Naive B cell (primary cell): ENCODE data around the gene GALR1. TPM values are rescaled to one million over a fixed set of nuclear protein-coding genes. Genes with fewer than 3 reads are reported as not detected.
"Not testable (repeated sequence)": the region's sequence is repeated elsewhere in the genome, so short reads cannot be mapped to it uniquely, and the experiment has no call there.

Source experiments
- ATAC-seq, 2 donors: fragments of 150-1000 bp; cut with Tn5 transposase; 2 replicates each; pipeline ENCODE4 v1.10.0; 2021; ENCODE audit warnings: low read depth in 2 of 2, mild to moderate bottlenecking in 2 of 2, moderate library complexity in 2 of 2
- DNase-seq: peaks from one replicate; pipeline ENCODE4 v3.0.0; 2022
- H3K27ac Mint-ChIP-seq, 6 donors: one replicate each; pipeline ENCODE4 v1.8.0; 2020 to 2022; ENCODE audit warnings: mild to moderate bottlenecking in 6 of 6, mixed read lengths in 6 of 6, moderate library complexity in 5 of 6, inconsistent platforms in 2 of 6
- H3K27me3 Mint-ChIP-seq, 3 donors: one replicate each; pipeline ENCODE4 v1.8.0; 2021 to 2022; ENCODE audit warnings: mixed read lengths in 3 of 3, mild to moderate bottlenecking in 1 of 3
- H3K36me3 Mint-ChIP-seq, 2 donors: one replicate each; pipeline ENCODE4 v1.8.0; 2020 to 2022; ENCODE audit warnings: mixed read lengths in 2 of 2, inconsistent platforms in 1 of 2, mild to moderate bottlenecking in 1 of 2
- H3K4me1 Mint-ChIP-seq, 3 donors: one replicate each; pipeline ENCODE4 v1.8.0; 2020 to 2022; ENCODE audit warnings: mixed read lengths in 3 of 3, inconsistent platforms in 1 of 3, mild to moderate bottlenecking in 1 of 3, moderate library complexity in 1 of 3
- H3K4me3 Mint-ChIP-seq, 8 donors: one replicate each; pipeline ENCODE4 v1.8.0; 2020 to 2022; ENCODE audit warnings: mild to moderate bottlenecking in 8 of 8, mixed read lengths in 8 of 8, moderate library complexity in 8 of 8, inconsistent platforms in 2 of 8
- H3K9me3 Mint-ChIP-seq, 7 donors: one replicate each; pipeline ENCODE4 v1.8.0; 2020 to 2022; ENCODE audit warnings: mixed read lengths in 7 of 7, mild to moderate bottlenecking in 5 of 7, inconsistent platforms in 2 of 7, moderate library complexity in 1 of 7
- polyA plus RNA-seq, 6 donors: library from polyadenylated mRNA; unstranded; fragments of 300-500 nt; fragmentation: Illumina TruSeq; gene quantifications; one replicate each; pipeline ENCODE4 v1.2.3, GENCODE V29; 2021; ENCODE audit warnings: low read depth in 6 of 6

GALR1 gene
- polyA plus RNA-seq, 6 donors from 2014 or later: not detected

DNA sequence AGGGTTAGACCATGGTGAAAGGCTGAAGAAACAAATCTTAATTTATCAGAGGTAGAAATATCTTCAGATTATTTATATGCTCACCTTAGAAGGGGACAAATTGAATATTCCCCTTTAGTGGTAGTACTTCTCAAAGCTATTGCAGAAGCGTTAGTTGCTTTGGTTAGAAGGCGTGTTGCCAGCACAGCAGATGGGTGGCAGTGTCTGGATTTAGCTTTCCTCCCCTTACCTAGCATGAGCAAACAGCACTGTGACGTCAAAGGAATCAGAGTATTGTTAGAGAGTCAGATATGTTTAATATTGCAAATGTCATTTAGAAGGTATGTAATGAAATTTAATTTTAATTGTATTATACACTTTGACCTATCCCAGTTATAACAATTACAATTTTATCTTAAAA is 27.2 kb upstream of the GALR1 start:
- no peak overlapping the region for H3K27ac Mint-ChIP-seq
- no peak for DNase-seq
- ATAC-seq: no peak
- peaks cover 6 to 26% (median 19%) of the 10 kb centered on the region in 3 donors for H3K27me3 Mint-ChIP-seq
- no peak overlapping the region for H3K4me3 Mint-ChIP-seq
- no peaks in the 10 kb centered on the region for H3K36me3 Mint-ChIP-seq
- peaks cover 0 to 8% (median 2%) of the 10 kb centered on the region in 7 donors for H3K9me3 Mint-ChIP-seq
- no peaks in the 10 kb centered on the region for H3K4me1 Mint-ChIP-seq

DNA sequence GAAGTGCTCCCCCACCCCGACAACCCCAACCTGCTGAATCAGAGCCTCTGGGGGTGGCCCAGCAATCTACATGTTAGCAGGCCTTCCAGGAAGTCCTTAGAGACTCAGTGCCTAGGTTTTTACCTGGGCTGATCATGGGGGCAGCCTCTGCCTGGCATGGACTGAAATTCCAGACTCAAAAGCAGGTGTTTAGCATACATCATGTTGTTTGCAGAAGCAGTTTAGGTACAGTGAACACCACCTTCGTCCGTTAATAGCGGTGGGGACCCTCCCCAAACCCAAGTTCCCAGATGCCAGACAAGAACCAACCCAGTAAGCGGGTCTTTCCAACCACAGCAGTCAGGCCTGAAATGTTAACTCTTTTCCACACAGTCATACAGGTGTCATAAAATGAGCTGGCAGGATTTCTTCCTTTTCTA is 26.4 kb upstream of the GALR1 start:
- no peak overlapping the region for H3K4me3 Mint-ChIP-seq
- DNase-seq (no peak), ATAC-seq (no peak)
- peaks cover 14 to 32% (median 27%) of the 10 kb centered on the region in 3 donors for H3K27me3 Mint-ChIP-seq
- H3K27ac Mint-ChIP-seq: no peak overlapping the region
- H3K36me3 Mint-ChIP-seq: no peaks in the 10 kb centered on the region
- peaks cover 0 to 8% (median 2%) of the 10 kb centered on the region in 7 donors for H3K9me3 Mint-ChIP-seq
- H3K4me1 Mint-ChIP-seq: no peaks in the 10 kb centered on the region

DNA sequence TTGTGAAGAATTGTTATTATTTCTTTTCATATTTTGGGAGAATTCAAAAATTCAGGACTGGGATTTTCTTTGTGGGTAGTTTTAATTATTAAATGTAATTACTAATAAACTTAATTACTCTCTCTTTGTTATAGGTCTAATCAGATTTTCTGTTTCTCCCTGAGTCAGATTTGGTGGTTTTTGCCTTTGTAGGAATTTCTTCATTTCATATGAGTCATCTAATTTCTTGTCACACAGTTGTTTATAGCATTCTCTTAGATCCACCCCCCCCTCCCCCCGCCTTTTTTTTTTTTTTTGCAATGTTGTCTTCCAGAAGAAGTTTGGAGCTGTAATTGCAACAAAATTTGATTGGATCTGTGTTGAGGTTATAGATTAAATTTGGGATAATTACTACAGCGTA is 26.0 kb upstream of the GALR1 start:
- no peaks in the 10 kb centered on the region for H3K36me3 Mint-ChIP-seq
- peaks cover 15 to 32% (median 28%) of the 10 kb centered on the region in 3 donors for H3K27me3 Mint-ChIP-seq
- no peak for ATAC-seq
- no peak overlapping the region for H3K27ac Mint-ChIP-seq
- H3K4me1 Mint-ChIP-seq: no peaks in the 10 kb centered on the region
- H3K4me3 Mint-ChIP-seq: no peak overlapping the region
- H3K9me3 Mint-ChIP-seq: peaks cover 0 to 8% (median 2%) of the 10 kb centered on the region in 7 donors
- no peak for DNase-seq

DNA sequence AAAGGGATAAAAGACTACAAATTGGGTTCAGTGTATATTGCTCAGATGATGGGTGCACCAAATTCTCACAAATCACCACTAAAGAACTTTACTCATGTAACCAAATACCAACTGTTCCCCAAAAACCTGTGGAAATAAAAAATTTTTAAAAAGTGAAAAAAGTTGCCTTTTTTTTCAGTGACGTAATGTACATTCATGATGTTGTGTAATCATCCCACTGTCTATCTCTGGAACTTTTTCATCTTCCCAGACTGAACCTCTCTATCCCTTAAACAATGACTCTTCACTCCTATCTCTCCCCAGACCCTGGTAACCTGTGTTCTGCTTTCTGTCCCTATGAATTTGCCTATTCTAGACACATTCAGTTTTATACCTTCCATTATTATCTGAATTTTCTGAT is 19.0 kb upstream of the GALR1 start:
- H3K4me1 Mint-ChIP-seq: no peaks in the 10 kb centered on the region
- no peak for DNase-seq
- no peak overlapping the region for H3K27ac Mint-ChIP-seq
- ATAC-seq: no peak
- peaks cover 0 to 13% (median 4%) of the 10 kb centered on the region in 7 donors for H3K9me3 Mint-ChIP-seq
- no peaks in the 10 kb centered on the region for H3K36me3 Mint-ChIP-seq
- H3K27me3 Mint-ChIP-seq: peaks cover 37 to 68% (median 48%) of the 10 kb centered on the region in 3 donors
- peak overlapping the region in 1 of 8 donors; percentile 49 for H3K4me3 Mint-ChIP-seq

DNA sequence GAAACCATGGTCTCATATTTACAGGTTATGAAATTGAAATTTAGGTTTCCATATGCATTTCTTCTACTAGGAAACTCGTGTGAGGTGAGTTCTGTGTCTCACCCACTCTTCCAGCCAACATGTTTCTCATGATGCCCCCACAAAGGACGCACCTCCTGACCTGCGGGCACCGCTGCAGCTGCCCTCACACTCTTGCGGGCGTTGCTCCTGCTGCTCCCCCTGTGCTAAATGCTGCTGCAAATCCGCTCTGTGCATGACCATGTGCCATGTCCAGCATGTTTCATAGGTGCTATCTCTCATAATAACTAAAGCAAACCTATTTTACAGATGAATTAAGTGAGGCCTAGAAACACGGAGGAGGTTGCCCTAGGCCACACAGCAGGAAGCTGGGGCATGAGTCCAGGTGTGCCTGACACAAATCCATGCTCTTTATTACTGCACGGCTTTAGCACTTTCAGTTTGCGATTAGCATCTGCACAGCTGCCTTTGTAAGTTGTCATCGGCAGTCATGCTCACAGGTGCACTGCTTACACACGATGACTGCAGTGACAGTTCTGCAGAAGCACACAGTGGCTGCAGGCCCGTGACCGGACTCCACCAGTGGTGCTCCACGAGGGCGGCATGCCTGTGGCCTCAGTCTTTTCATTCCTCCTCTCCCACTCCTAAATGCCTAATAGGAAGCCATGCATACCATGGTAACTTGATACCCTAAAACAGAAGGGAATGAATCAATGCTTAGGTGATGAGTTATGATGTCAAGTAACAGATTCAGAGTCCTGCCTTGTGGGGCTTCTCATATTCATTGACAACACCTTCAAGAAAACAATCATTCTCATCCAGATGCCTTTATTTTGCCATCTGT is 14.9 kb upstream of the GALR1 start:
- DNase-seq: no peak
- no peak overlapping the region for H3K4me3 Mint-ChIP-seq
- H3K36me3 Mint-ChIP-seq: peaks cover 14% of the 10 kb centered on the region in 2 donors
- peaks cover 9 to 39% (median 20%) of the 10 kb centered on the region in 7 donors for H3K9me3 Mint-ChIP-seq
- ATAC-seq: no peak
- no peaks in the 10 kb centered on the region for H3K4me1 Mint-ChIP-seq
- H3K27me3 Mint-ChIP-seq: peaks cover 47 to 62% (median 48%) of the 10 kb centered on the region in 3 donors
- no peak overlapping the region for H3K27ac Mint-ChIP-seq

DNA sequence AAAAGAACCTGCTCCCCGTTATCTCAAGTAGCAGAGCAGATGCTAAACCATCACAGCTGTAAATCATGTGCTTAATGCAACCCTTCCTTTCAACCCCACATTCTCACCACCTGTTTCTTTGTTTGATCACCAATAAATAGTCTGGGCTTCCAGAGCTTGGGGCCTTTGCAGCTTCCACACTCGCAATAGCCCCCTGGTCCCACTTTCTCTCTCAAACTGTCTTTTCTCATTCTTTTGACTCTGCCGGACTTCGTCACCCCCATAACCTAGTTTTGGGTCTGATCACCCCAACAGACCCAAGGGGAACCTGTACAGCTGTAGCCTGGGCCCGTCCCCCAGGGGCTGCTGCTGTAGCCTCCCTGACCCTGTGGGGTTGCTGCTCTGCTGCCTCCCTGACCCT is 10.4 kb upstream of the GALR1 start:
- not testable (repeated sequence) for ATAC-seq, H3K27ac Mint-ChIP-seq, H3K4me3 Mint-ChIP-seq, H3K4me1 Mint-ChIP-seq, DNase-seq
- Mint-ChIP-seq H3K9me3 (peaks cover 6 to 51% (median 30%) of the 10 kb centered on the region in 7 donors), H3K36me3 (peaks cover 14 to 16% of the 10 kb centered on the region in 2 donors), H3K27me3 (peaks cover 33 to 39% (median 37%) of the 10 kb centered on the region in 3 donors)

DNA sequence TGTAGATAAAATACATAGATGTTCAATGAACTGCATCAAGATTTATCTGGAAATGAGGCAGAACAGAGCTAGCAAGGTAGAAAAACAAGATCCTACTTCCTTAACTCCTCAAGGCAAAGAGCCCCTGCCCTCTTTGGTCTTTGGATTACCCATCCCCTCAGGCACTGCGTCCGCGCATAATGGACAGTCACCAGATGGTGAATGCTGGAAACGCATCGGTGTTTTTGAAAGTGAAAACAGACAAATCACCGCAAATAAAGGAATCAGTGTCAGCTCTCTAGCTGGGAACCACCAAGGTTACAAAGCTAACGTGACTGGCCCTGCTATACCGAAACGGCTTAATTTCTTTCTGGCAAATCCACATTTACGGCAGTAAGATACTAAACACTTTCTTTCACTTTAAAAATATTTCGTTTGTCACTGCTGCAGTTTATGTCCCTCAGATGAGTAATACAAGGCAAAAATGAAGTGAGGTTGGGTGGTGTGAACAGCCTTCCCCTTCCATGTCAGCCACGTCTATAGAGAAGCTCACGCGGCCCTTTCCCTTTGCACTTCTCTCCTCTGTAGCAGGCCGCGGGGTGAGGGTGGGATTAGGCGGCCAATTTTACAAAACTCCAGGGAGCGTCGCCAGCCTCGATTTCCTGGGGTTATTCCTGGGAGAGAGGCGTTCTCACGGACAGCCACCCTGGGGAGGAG is 627 bp upstream of the GALR1 start:
- peak overlapping the region in 1 of 6 donors; percentile 10 for H3K27ac Mint-ChIP-seq
- peaks cover 61 to 68% (median 66%) of the 10 kb centered on the region in 3 donors for H3K27me3 Mint-ChIP-seq
- DNase-seq: no peak
- peak overlapping the region in 7 of 8 donors; percentile 16 to 82 (median 38) for H3K4me3 Mint-ChIP-seq
- H3K4me1 Mint-ChIP-seq: peaks cover 7 to 11% (median 7%) of the 10 kb centered on the region in 3 donors
- H3K9me3 Mint-ChIP-seq: peaks cover 6 to 30% (median 12%) of the 10 kb centered on the region in 7 donors
- H3K36me3 Mint-ChIP-seq: peaks cover 21 to 25% of the 10 kb centered on the region in 2 donors
- ATAC-seq: no peak

DNA sequence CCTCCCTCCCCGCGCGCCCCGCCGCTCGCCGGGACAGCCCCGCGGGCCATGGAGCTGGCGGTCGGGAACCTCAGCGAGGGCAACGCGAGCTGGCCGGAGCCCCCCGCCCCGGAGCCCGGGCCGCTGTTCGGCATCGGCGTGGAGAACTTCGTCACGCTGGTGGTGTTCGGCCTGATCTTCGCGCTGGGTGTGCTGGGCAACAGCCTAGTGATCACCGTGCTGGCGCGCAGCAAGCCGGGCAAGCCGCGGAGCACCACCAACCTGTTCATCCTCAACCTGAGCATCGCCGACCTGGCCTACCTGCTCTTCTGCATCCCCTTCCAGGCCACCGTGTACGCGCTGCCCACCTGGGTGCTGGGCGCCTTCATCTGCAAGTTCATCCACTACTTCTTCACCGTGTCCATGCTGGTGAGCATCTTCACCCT is 865 bp downstream of the GALR1 start:
- H3K4me3 Mint-ChIP-seq: peak overlapping the region in 2 of 8 donors; percentile 12 to 21
- no peak for DNase-seq
- peaks cover 17 to 21% of the 10 kb centered on the region in 2 donors for H3K36me3 Mint-ChIP-seq
- peaks cover 7 to 11% (median 7%) of the 10 kb centered on the region in 3 donors for H3K4me1 Mint-ChIP-seq
- ATAC-seq: no peak
- H3K9me3 Mint-ChIP-seq: peaks cover 6 to 25% (median 12%) of the 10 kb centered on the region in 7 donors
- peaks cover 67 to 68% (median 67%) of the 10 kb centered on the region in 3 donors for H3K27me3 Mint-ChIP-seq
- H3K27ac Mint-ChIP-seq: no peak overlapping the region

DNA sequence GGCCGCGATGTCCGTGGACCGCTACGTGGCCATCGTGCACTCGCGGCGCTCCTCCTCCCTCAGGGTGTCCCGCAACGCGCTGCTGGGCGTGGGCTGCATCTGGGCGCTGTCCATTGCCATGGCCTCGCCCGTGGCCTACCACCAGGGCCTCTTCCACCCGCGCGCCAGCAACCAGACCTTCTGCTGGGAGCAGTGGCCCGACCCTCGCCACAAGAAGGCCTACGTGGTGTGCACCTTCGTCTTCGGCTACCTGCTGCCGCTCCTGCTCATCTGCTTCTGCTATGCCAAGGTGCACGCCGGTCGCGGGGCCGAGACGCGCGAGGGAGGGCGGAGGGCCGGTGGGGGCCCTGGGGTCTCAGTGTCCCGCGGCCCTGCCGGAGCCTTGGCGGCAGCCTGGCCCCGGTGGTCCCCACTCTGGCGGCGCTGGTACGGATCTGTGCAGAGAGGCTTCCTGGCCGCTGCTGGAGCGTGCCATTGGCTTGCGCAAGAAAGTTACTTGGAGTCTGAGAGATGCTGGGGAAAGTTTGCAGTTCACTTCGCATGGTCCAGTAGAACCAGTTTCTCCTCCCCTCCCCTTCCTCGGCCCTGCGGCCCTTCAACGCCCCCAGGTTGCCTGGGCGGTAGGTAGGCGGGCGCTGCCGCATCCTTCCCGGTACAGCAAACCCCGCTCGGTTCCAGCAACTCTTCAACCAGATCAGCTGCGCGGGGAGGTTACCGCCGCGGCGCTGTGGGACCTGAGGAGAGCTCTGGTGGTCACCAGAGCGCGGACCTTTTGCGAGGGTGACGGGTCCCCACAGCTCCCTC is 1.5 kb downstream of the GALR1 start:
- Mint-ChIP-seq H3K9me3 (peaks cover 6 to 24% (median 12%) of the 10 kb centered on the region in 7 donors), H3K4me1 (peaks cover 7 to 11% (median 7%) of the 10 kb centered on the region in 3 donors), H3K4me3 (peak overlapping the region in 2 of 8 donors; percentile 20 to 21), H3K36me3 (peaks cover 16 to 21% of the 10 kb centered on the region in 2 donors), H3K27me3 (peaks cover 67 to 68% (median 68%) of the 10 kb centered on the region in 3 donors), H3K27ac (no peak overlapping the region)
- no peak for ATAC-seq
- DNase-seq: no peak

DNA sequence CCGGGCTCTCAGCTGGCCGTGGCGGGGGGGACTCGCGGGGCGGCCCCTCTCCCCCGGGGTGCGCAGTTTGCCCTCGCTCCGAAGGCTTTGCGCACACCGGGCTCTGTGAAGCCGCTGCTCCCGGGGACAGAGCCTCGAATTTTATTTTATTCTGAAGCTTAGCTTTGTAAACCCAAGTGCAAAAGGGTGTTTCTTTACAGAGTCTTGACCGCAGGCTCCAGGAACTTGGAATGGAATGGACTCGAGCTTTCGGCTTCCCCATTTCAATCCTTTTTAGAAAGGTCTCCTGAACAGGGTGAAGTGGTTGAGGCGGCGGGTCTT is 2.0 kb downstream of the GALR1 start:
- peaks cover 6 to 24% (median 12%) of the 10 kb centered on the region in 7 donors for H3K9me3 Mint-ChIP-seq
- peaks cover 7 to 11% (median 7%) of the 10 kb centered on the region in 3 donors for H3K4me1 Mint-ChIP-seq
- ATAC-seq: no peak
- no peak overlapping the region for H3K27ac Mint-ChIP-seq
- peaks cover 67 to 69% (median 68%) of the 10 kb centered on the region in 3 donors for H3K27me3 Mint-ChIP-seq
- no peak for DNase-seq
- H3K4me3 Mint-ChIP-seq: no peak overlapping the region
- peaks cover 16 to 20% of the 10 kb centered on the region in 2 donors for H3K36me3 Mint-ChIP-seq

DNA sequence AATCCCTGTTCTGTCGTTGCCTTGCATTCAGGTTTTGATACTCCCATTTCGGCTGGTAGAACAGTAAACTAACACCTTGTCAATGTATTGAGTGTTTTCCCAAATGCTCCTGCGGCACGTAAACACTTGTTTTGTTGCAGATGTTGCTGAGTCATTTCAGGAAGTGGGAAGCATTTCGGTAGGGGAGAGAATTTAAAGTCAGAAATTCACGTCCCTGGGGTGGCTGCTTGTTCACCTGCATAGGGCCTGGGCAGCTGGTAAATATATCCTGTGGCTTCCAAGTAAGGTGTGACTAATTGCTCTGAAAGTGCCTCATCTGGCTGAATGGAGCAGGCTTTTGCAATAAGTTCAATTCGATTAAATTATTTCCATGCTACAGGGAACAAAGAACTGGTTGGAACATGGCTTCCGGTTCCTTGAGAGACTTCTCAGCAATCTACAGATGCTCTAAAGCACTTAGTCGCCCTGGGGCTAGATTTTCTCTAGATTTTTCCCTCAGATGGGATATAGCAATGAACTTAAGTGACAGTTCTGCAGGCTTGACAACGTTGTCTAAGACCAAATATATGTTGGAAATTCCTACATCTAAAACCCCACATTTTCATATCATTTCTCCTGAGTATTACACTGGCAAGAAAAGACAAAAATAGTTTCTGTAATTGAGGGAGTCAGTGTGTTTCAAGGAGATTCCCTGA is 5.2 kb downstream of the GALR1 start:
- H3K4me3 Mint-ChIP-seq: no peak overlapping the region
- no peak for ATAC-seq
- H3K4me1 Mint-ChIP-seq: peaks cover 0 to 5% (median 4%) of the 10 kb centered on the region in 3 donors
- peaks cover 0 to 15% (median 2%) of the 10 kb centered on the region in 7 donors for H3K9me3 Mint-ChIP-seq
- no peak for DNase-seq
- H3K27me3 Mint-ChIP-seq: peaks cover 41 to 54% (median 50%) of the 10 kb centered on the region in 3 donors
- no peak overlapping the region for H3K27ac Mint-ChIP-seq
- peaks cover 0 to 11% of the 10 kb centered on the region in 2 donors for H3K36me3 Mint-ChIP-seq

DNA sequence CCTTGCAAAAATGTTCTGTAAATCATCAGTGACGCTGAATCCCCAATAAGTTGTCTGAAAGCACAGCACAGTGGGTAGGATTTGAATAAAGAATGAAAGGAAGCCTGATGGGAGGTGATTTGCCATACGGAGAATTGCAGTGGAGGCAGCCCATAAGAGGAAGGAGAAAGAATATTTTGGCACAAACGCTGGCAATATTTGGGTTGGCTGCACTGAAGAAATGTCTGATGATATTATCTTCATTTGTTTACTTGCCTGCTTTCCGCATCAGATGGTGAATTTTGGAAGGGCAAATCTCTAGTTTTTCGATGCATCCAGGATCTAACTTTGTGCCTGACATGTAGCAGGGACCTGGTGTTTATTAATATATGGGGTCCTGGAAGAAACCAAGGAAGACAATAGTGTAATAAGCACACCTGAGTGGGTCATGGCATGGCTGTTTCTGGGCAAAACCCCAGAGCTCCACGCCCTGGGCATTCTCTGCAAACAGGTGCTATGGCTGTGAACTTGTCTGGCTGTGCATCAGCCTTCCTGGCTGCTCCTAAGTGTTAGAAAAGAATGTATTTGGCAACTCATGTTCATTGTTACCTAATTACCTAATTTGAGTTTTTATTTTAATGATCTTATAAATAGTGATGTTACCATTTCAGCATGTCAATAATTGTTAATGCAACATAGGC is 5.9 kb downstream of the GALR1 start:
- Mint-ChIP-seq H3K9me3 (peaks cover 0 to 15% (median 2%) of the 10 kb centered on the region in 7 donors), H3K4me3 (no peak overlapping the region), H3K27me3 (peaks cover 42 to 52% (median 50%) of the 10 kb centered on the region in 3 donors), H3K4me1 (peaks cover 0 to 4% (median 3%) of the 10 kb centered on the region in 3 donors), H3K36me3 (peaks cover 0 to 11% of the 10 kb centered on the region in 2 donors), H3K27ac (no peak overlapping the region)
- ATAC-seq: no peak
- no peak for DNase-seq
